Smooth muscle cell (in vitro differentiated cells): ENCODE results near the gene SPINDOC. TPM values are rescaled to one million over a fixed set of nuclear protein-coding genes. Genes with fewer than 3 reads are reported as not detected.

ENCODE experiments used
- DNase-seq: peaks from one replicate; lab custom pipeline; 2025; ENCODE audit not compliant: unreplicated experiment; lab: John Stamatoyannopoulos, UW
- H2AFZ ChIP-seq: fragments of 200-600 bp; sonication (generic); 2 replicates; pipeline ENCODE4 v1.6.0; 2016; ENCODE audit warnings: antibody characterized with exemption, low read depth, mild to moderate bottlenecking
- H3F3A ChIP-seq: fragments of 200-600 bp; sonication (generic); 2 replicates; pipeline ENCODE4 v1.6.0; 2017; ENCODE audit warnings: antibody characterized with exemption, low read depth
- H3K27ac ChIP-seq: fragments of 200-600 bp; sonication (generic); 2 replicates; pipeline ENCODE4 v1.5.1; 2016; ENCODE audit warnings: low read depth, mild to moderate bottlenecking
- H3K27me3 ChIP-seq: fragments of 200-600 bp; sonication (generic); 2 replicates; pipeline ENCODE4 v1.6.1; 2016; ENCODE audit warnings: low read depth, mild to moderate bottlenecking
- H3K36me3 ChIP-seq: fragments of 200-600 bp; sonication (generic); 2 replicates; pipeline ENCODE4 v1.5.1; 2016; ENCODE audit warnings: low read depth
- H3K4me1 ChIP-seq: fragments of 200-600 bp; sonication (generic); 2 replicates; pipeline ENCODE4 v1.5.1; 2016; ENCODE audit warnings: low read depth
- H3K4me2 ChIP-seq: fragments of 200-600 bp; sonication (generic); 2 replicates; pipeline ENCODE4 v1.6.0; 2016; ENCODE audit warnings: mild to moderate bottlenecking
- H3K4me3 ChIP-seq: fragments of 200-600 bp; sonication (generic); 2 replicates; pipeline ENCODE4 v1.5.1; 2016; ENCODE audit warnings: mild to moderate bottlenecking
- H3K79me2 ChIP-seq: fragments of 200-600 bp; sonication (generic); 2 replicates; pipeline ENCODE4 v1.6.0; 2016; ENCODE audit warnings: low read depth, mild to moderate bottlenecking
- H3K9ac ChIP-seq: fragments of 200-600 bp; sonication (generic); 2 replicates; pipeline ENCODE4 v1.6.0; 2016; ENCODE audit warnings: low read depth
- H3K9me3 ChIP-seq: fragments of 200-600 bp; sonication (generic); replicated peaks from 2 replicates; pipeline ENCODE4 v1.5.1; 2016; ENCODE audit warnings: low read depth
- H4K20me1 ChIP-seq: fragments of 200-600 bp; sonication (generic); 2 replicates; pipeline ENCODE4 v1.6.0; 2016; ENCODE audit warnings: low read depth
- CTCF ChIP-seq: fragments of 200-600 bp; sonication (generic); IDR thresholded peaks from 2 replicates; pipeline ENCODE4 v1.5.1; 2017; ENCODE audit warnings: borderline replicate concordance, mild to moderate bottlenecking, antibody characterized with exemption; ENCODE audit not compliant: insufficient read depth, poor library complexity, severe bottlenecking
- WGBS: methylation state at CpG from one replicate; pipeline ENCODE4 v1.1.7; 2016; ENCODE audit warnings: low lambda C conversion rate; 5-methylcytosine and 5-hydroxymethylcytosine counted together
- polyA plus RNA-seq: library from polyadenylated mRNA; unstranded; fragments of >200 nt; fragmentation: Nextera tagmentation; extraction: Ambion mirVana; gene quantifications from 2 replicates; pipeline ENCODE4 v1.2.1, GENCODE V29; 2016
- total RNA-seq: library from RNA; depleted of rRNA; stranded (reverse); fragments of >200 nt; gene quantifications from 2 replicates; pipeline ENCODE4 v1.2.3, GENCODE V29; 2014

The SPINDOC gene
- total and polyA plus RNA-seq, 2 experiments from 2014 or later = 13.6 to 13.7 TPM

- Histone ChIP-seq H3K4me1 (peaks cover 2% of the 10 kb centered on the region), H3K9ac (no peak overlapping the region), H3K27ac (no peak overlapping the region), H4K20me1 (no peaks in the 10 kb centered on the region), H3K4me2 (no peak overlapping the region), H3K27me3 (no peaks in the 10 kb centered on the region), H3K4me3 (no peak overlapping the region), H3K79me2 (no peaks in the 10 kb centered on the region), H2AFZ (no peak overlapping the region), H3K36me3 (no peaks in the 10 kb centered on the region), H3F3A (no peaks in the 10 kb centered on the region), H3K9me3 (no peaks in the 10 kb centered on the region)
- WGBS = 90% methylated on average over 1 of the region's 1 CpG
- DNase-seq = no peak
- TF ChIP-seq CTCF = no peak
These were observed 27.4 kb upstream of the SPINDOC start for GRCh38 chr11:63785823-63786222.

DNA sequence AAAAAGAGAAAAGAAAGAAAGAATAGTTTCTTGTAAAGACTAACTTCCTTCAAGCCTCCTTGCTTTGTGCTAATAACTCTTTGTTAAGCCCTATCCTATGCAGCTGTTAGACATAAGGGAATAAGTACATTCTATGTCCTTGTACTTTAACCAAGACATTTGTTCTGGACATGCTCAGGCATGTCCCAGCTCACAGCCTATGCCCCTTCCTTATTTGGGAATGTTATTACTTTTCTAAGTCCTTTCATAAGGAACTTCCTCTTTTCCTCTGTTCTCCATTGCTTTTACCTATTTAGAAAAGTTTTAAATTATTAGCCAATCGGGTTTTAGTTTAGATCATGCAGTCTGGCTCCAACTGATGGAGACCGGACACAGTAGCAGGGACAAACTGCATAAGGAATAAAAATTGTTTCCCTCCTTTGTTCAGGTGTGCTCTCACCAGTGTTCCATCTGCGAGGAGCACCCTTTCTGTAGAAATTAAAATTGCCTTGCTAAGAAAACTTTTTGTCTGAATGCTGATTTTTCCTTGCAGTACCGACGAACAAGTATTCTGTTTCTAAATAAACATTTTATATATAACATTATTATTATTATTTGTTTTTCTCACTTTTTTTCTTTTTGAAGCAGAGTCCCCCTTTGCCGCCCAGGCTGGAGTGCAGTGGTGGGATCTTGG, 21.6 kb upstream of the SPINDOC start:
- Histone ChIP-seq H2AFZ (no peak overlapping the region), H3K27ac (peak overlapping the region; percentile 100), H3K4me2 (peak overlapping the region; percentile 38), H3K4me1 (peaks cover 12% of the 10 kb centered on the region), H4K20me1 (no peaks in the 10 kb centered on the region), H3K9me3 (no peaks in the 10 kb centered on the region), H3K9ac (peak overlapping the region; percentile 95), H3K4me3 (no peak overlapping the region), H3K36me3 (no peaks in the 10 kb centered on the region), H3K27me3 (no peaks in the 10 kb centered on the region), H3K79me2 (no peaks in the 10 kb centered on the region), H3F3A (no peaks in the 10 kb centered on the region)
- WGBS = 88% methylated on average over 6 of the region's 6 CpGs
- no peak for DNase-seq
- TF ChIP-seq CTCF = no peak

- TF ChIP-seq CTCF = no peak
- H3F3A ChIP-seq = no peaks in the 10 kb centered on the region
- H3K4me2 ChIP-seq = no peak overlapping the region
- no peaks in the 10 kb centered on the region for H4K20me1 ChIP-seq
- H3K9ac ChIP-seq = no peak overlapping the region
- H3K27me3 ChIP-seq = no peaks in the 10 kb centered on the region
- H3K79me2 ChIP-seq = no peaks in the 10 kb centered on the region
- peak overlapping the region; percentile 69 for H2AFZ ChIP-seq
- H3K36me3 ChIP-seq = no peaks in the 10 kb centered on the region
- no peak overlapping the region for H3K4me3 ChIP-seq
- no peaks in the 10 kb centered on the region for H3K9me3 ChIP-seq
- no peak for DNase-seq
- H3K4me1 ChIP-seq = peaks cover 12% of the 10 kb centered on the region
- peak overlapping the region; percentile 100 for H3K27ac ChIP-seq
These were observed 20.1 kb upstream of the SPINDOC start for GRCh38 chr11:63793161-63793560.

GRCh38 chr11:63795066-63795465, 18.2 kb upstream of the SPINDOC start:
- Histone ChIP-seq H3K4me1 (peaks cover 12% of the 10 kb centered on the region), H3K27me3 (no peaks in the 10 kb centered on the region), H3K79me2 (no peaks in the 10 kb centered on the region), H3K4me3 (no peak overlapping the region), H3F3A (no peaks in the 10 kb centered on the region), H4K20me1 (no peaks in the 10 kb centered on the region), H3K4me2 (no peak overlapping the region), H3K9me3 (no peaks in the 10 kb centered on the region), H3K27ac (no peak overlapping the region), H2AFZ (no peak overlapping the region), H3K36me3 (no peaks in the 10 kb centered on the region), H3K9ac (no peak overlapping the region)
- no peak for DNase-seq
- TF ChIP-seq CTCF = no peak
- 93% methylated on average over 11 of the region's 11 CpGs for WGBS
